ENCODE measurements around the gene COPG1.
"Not testable (repeated sequence)": the region's sequence is repeated elsewhere in the genome, so short reads cannot be mapped to it uniquely, and the experiment has no call there.

The COPG1 gene

DNA sequence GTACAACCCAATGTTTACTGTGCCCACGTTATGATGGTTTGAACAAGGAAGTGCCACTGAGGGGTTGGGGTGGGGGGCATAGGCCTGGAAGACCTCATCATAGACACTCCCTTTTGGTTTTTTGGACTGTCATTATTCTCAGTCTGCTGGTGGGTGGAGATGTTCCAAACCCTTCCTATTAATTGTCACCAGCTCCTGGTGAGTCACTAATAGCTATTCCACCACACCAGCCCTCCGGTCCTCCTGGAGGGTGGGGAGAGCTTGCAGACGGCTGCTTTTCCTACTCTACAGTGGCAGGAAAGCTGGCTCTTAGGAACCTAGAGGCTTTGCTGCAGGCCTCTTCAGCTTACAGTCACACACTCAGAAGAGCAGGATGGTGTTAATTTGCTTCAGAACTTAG is 9.0 kb upstream of the COPG1 start:
- no peak for DNase-seq

DNA sequence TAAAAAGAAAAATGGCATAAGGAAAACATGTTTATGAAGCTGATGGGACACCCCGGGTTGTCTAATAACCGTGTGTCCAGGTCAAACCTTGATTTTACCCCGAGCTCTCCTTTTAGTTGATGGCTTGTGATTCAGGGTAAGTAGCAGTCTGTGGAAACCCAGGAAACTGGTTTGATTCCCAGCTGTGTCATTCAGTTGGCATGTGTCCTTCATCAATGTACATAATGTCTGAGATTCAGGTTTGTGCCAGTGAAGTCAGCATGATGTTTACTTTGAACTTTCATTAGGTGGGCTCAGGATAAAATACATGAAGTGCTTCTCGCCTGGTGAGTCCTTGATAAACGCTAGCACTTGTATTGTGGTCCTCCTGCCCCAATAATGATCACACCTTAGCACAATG is 4.3 kb upstream of the COPG1 start:
- no peak for DNase-seq

DNA sequence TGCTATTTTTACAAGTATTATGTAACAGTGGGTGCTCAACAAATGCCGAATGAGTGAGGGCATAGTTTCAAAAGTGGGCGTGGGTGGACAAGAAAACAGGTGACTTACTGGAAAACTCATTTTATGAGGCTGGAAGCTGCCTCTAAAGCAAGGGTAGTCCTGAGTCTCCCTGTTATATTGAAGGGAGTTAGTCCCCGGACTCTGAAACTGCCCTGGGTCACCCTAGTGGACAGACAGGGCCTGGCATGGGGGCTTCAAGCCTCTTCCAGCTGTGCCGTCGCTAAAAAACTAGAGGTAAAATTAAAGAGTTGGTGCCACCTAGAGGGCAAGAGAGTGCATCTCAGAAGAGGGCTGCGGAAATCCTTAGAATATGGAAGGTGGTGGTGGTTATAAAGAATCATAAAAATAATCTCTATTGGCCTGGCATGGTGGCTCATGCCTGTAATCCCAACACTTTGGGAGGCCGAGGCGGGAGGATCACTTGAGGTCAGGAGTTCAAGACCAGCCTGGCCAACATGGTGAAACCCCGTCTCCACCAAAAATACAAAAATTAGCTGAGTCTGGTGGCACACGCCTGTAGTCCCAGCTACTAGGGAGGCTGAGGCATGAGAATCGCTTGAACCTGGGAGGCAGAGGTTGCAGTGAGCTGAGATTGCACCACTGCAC is 3.6 kb upstream of the COPG1 start:
- DNase-seq, result peak; percentile 84

DNA sequence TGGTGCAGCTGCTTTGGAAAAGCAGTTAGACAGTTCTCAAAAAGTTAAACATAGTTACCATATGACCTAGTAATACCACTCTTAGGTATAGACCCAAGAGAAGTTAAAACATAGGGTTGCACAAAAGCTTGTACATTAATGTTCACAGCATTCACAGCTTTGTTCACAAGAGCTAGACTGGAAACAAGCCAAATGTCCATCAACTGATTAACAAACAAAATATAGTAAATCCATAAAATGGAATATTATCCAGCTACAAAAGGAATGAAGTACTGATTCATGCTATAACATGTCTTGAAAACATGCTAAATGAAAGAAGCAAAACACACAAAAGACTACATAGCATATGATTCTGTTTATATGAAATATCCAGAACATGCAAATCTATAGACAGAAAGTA is 2.8 kb upstream of the COPG1 start:
- DNase-seq, result no peak

DNA sequence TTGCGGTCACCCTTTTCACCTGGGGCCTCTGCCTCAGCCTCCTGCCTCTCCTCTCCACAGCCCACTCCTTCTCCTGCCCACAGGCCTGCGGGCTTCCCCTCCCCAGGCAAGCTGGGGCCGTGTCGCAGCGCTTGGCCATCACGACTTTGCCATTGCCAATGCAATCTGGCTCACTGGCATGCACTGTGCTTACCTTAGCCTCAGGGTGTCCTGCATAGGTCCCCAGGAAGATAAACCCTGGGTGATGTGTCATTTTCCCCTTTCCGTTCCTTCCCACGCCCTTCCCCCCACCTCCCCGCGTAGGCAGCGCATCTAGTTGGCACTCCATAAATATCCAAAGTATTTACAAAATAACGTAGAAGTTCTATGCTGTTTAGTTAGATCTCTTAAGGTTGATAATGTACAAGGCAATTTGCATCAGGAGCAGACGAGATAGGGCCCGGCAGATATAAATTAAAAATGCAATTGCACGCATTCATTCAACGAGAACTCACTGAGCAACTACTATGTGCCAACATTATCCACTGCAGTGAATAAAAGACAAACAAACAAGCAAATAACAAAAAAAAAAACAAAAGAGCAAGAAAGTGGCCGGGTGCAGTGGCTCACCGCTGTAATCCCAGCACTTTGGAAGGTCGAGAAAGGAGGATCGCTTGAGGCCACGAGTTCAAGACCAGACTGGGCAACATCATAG is 973 bp upstream of the COPG1 start:
- DNase-seq, result no peak

DNA sequence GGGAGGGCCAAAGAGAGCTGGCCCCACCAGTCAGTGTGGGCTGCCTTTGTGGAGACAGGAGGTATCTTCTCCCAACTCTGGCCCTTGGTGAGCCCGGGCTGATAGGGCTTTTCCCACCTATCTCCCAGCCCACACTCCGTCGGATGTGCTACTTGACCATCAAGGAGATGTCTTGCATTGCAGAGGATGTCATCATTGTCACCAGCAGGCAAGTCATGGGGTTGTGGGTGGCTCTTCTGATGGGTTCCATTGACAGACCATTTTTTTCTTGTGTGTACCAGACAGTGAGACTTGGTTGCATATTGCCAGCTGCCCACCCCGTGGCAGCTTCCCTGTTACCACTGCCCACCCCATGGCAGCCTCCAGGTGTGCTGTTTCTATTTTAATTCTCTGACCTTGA is 3.3 kb downstream of the COPG1 start:
- no peak for DNase-seq

DNA sequence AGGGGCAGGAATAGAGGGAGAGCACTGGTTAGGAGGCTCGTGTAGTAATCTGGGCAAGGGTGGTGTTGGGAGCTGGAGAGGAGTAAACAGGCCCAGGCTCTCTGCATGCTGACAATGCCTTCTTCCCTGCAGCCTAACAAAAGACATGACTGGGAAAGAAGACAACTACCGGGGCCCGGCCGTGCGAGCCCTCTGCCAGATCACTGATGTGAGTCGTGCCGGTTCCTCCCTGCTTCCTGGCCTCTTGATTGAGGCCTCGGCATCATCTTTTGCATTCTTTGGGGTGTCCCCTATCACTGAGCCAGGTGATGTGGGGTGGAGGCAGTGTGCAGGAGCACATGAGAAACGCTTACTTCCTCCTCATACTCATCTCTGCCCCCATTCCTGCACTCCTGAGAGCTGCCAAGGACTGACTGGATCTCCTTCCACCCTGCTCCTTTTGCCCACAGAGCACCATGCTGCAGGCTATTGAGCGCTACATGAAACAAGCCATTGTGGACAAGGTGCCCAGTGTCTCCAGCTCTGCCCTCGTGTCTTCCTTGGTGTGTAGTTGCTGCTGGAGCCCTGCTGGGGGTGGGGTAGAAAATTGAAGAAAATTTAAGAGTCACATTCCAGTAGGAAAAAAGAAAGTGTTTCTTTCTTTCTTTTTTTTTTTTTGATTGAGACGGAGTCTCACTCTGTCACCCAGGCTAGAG is 5.3 kb downstream of the COPG1 start:
- no peak for DNase-seq

DNA sequence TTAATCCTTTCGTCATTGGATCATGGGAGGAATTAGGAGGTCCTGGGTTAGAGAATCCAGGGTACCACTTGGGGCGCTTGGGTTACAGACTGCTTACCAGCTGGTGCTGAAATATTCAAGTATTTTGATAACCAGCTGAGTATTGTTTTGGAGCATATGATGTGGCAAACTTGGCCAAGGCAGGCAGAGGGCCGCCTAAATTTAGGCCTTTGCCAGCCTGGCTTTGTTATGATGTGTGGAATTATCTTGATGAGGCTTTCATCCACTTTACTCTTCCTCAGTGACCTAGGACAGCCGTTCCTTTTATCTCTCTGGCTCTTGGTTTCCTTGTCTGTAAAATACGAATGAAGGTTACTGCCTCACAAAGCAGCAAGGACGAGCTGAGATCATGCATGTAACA is 6.9 kb downstream of the COPG1 start:
- no peak for DNase-seq

DNA sequence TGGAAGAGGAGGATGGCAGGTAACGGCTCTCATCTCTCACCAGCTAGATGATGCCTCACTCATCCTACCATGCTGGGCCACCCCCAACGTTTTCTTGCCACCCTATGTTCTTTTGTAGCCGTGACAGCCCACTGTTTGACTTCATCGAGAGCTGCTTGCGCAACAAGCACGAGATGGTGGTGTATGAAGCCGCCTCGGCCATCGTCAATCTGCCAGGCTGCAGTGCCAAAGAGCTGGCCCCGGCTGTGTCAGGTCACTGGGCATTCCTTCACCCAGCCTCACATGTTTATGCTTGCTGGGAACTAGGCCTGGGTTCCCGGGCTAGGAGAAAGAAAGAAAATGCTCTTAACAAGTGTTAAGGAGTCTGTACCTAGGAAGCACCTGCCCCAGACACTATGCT is 8.2 kb downstream of the COPG1 start:
- no peak for DNase-seq

DNA sequence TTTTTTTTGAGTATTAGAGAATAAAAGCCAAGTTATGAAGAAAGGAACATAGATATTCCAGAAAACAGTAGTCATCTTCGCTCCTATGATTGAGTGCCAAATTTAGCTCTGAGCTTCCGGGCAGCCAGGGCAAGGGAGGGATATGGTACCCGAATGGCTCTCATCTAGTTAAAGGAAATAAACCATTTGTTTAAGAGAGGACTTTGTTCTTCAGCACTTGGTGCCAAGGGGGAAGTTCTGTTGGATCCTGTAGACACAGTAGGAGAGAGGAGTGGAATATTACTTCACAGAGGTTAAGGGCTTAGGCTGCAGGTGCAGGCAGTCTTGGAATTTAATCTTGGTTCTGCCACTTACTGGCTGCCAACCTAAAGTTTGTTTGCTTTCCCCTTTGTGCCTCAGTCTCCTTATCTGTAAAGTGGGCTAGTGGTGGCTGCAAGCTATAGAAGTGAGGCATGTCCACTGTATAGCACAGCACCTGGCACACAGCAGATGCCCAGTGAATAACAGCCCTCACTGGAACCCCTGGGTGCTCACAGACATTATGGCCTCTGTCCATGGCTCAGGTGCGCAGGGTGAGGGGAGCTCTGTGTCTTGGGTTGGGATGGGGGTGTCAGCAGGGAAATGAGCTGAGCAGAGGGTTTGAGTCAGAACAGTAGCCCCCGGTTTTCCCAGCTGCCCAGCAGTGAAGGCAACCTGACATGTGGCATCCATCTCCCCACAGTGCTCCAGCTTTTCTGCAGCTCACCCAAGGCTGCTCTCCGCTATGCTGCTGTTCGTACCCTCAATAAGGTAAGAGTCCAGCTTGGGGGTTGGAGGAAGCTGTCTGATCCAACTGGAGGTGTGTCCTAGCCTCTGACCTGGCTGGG is 10.4 kb downstream of the COPG1 start:
- no peak for DNase-seq

DNA sequence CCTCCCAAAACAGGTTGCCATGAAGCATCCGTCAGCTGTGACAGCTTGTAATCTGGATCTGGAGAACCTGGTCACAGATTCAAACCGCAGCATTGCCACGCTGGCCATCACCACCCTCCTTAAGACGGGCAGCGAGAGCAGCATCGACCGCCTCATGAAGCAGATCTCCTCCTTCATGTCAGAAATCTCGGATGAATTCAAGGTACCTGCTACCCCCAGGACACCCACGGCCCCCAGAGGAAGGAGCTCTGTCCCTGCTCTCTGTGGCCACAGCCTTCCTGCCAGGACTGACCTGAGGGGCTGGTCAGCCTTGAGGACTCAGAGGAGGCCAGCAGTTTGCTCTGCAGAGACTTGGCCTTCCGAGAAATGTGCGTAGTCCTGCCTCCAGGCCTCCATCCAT is 11.2 kb downstream of the COPG1 start:
- DNase-seq, result no peak

DNA sequence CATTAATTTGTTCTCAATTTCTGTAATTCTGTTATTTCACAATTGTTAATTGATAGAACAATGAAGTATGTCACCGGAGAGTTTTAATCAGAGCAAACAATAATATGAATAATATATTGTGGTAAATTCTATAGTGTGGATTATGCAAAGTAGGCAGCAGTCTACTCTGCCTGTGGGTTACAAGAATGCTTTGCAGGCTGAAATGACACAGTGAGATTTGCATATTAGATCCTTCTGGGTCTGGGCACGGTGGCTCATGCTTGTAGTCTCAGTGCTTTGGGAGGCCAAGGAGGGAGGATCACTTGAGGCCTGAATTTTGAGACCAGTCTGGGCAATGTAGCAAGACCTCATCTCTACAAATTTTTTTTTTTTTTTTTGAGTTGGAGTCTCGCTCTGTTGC is 12.5 kb downstream of the COPG1 start:
- DNase-seq, result no peak

DNA sequence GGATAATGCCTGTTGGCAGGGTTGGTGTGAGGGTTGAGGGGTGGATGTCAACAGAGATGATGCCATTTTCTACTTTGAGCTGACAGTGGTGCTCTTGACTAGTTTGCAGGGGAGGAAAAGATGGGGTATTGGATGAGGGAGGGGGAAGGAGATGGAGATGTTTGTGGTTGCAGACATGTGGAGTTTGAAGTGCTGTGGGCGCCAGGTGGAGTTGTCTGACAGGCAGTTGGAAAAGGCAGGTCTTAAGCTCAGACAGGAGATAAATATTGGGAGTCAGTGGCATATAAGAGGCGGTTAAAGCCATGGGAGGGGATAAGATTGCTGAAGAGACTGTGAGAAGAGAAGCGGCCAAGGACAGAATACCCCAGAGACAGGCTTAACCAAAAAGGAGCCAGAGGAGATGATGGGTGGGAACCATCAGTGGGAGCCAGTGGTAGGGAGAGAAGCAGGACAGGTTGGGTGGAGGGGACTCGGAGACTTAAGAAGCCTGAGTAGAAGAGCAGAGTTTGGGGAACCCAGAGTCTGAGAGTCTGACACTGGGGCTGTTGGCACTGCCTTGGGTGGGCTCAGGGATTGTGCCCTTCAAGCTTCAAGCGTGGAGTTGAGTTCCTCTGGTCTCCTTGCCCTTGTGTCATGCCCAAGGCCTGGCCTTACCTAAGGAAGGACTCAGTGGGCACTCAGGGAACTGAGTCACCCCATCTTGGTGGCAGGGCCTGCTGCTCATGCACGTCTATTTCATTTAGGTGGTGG is 13.9 kb downstream of the COPG1 start:
- no peak for DNase-seq

DNA sequence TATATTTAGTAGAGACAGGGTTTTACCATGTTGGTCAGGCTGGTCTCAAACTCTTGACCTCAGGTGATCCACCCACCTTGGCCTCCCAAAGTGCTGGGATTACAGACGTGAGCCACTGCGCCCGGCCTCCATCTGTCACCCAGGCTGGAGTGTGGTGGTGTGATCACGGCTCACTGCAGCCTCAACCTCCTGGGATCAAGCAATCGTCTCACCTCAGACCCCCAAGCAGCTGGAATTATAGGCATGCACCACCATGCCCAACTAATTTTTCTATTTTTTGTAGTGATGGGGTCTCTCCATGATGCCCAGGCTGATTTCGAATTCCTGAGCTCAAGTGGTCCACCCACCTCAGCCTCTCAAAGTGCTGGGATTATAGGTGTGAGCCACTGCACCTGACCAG is 15.6 kb downstream of the COPG1 start:
- DNase-seq, result not testable (repeated sequence)

DNA sequence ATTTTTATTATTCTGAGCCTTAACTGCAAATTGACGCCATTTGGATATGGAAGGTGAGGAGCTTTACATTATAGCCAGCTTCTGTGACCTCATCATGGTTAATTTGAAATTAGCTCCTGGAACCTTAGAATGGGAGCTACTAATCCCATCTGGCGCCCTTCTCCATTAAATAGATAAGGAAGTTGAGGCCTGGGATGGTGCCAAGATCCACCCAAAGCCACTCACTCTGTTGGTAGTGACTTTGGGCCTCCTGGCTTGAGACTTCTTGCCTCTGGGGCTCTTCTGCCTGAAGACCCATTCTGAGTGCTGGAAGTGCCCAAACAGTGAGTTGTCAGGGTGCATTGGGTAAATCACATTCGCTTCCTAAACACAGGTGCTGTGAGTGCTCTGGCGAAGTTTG is 17.2 kb downstream of the COPG1 start:
- no peak for DNase-seq

DNA sequence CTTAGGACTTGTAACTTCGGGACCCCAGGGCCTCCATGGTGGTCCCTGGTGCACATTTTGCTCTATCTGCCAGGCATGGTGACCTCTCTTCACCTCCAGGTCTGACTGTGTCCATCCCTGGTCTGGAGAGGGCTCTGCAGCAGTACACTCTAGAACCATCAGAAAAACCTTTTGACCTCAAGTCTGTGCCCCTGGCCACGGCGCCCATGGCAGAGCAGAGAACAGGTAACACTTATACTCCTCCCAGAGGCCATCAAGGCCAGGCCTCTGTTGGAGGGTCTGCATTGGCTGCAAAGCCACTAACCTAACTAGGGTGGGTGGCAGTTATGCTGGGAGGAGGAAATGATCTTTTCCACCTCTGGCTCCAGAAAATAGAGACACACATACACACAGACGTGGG is 19.0 kb downstream of the COPG1 start:
- DNase-seq, result no peak

DNA sequence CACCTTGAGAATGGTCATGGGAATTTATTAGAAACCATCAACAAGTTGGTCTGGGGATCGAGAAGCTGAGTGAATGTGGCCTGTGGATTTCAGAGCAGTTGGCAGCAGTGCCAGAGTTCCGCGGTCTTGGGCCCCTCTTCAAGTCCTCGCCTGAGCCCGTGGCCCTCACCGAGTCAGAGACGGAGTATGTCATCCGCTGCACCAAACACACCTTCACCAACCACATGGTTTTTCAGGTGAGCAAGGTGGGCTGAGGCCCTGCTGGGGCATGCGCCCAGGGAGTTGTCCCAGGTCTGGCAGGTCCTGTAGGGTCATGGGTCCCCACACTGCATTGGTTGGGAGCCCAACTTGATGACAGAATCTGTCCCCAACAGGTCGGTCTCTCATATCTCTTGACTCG is 22.3 kb downstream of the COPG1 start:
- no peak for DNase-seq

DNA sequence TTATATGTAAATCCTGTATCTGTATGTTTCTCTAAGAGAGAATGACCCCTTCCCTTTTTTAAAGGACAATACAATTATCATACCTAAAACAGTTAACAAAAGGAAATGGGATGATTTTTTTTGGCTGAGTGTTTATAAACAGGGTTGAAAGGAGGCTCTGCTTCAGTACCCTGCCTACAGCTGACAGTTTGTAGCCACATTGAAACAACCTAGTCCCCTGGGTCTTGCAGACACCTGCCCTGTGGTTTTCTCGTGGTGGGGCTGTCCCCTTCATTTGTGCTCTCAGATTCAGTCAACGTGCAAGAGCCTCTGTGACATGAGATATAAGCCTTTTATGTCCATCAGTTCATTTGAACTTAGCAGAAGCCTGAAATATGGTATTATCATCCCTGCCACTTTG is 27.0 kb downstream of the COPG1 start:
- DNase-seq, result peak; percentile 14

DNA sequence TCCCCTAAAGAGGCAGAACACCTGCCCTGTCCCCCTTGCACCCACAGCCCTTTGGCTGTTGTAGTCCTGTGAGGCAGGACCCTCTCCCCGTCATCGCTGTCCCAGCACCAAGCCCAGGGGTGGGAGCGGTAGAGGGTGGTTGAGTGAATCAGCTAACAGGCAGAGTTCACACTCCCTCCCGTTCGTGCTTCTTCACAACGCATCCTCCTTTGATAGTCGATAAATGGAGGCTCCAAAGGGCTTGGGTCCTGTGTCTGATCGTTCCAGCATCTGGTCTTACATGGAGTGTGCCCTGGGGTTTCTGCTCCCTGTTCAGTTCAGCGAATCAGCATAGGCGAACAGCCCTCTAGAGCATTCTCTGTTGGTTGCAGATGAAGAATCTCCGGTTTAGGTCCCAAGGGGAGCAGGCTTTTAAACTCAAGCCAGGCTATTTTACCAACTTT is 28.4 kb downstream of the COPG1 start:
- no peak for DNase-seq

DNA sequence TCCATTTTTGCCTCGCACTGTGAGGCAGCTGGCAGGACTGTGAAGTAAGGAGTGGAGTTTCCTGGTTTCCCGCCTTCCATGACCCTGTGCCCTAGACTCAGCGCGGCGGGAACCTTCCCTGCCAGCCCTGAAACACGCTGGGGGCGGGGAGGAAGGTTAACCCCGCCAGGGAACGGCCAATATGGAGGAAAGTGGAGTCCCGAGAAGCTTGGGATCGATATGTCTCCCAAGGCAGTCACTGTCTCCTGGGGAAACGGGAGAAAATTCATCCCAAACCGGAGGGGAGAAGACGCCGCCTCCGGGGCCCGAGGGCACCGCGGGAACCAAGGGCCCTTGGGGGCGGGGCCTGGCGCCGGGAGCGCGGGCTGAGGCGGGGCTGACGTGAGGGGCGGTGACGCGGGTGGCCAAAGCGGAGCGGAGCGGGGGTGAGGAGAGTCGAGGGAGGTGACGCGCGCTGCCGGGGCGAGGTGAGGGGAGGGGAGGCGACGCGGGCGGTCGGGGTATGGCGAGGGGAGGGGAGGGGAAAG is 29.1 kb downstream of the COPG1 start, which contains the start of gene HMCES:
TSS of gene HMCES (plus strand) at position 432 of the 527 bp plus-strand sequence. CDS start 863 bp downstream, outside the sequence.
- DNase-seq, result peak; percentile 96

DNA sequence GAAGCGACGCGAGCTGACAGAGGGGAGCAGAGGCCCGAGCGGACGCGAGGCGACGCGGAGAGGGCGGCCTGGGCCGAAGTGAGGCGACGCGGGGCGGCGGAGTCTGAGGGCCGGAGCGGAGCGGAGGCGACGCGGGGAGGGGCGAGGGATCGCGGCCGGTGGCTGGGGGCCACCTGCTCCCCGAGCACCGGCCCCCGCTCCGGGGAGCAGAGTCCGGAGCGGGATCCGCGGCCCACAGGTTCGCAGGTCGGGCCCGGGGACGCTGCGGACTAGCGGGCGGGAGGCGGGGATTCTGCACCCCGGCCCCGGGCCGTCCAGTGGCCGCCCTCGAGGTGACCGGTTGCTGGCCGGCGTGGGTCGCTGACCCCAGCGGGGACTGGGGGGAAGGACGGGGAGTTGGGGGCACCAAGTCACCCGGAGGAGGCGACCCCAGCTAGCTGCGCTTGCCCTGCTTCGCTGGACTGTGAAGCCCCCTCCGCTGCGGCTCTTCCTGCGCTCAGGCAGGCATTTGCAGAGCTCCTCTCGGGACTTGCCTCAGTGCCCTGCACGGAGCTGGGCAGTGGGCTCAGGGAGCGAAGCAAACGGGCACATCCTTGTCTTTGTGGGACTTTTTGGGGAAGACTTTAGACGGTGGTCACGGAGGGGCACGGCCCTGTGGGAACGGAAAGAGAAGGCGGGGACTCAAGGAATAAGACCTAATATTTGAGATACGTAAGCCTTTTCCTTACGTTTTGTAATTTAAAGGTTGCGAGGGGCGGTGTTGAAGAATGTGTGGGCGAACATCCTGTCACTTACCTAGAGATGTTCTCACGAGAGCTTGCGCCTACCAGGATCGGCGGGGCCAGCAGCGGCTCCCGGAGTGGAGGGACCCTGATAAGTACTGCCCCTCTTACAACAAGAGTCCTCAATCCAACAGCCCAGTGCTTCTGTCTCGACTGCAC is 29.8 kb downstream of the COPG1 start:
- DNase-seq, result peak; percentile 57

Data from CD4-positive, alpha-beta T cell treated with Interleukin-12 subunit alpha and Interleukin-12 subunit beta, for 1 hour (primary cell).